Type B pancreatic cell (in vitro differentiated cells): ENCODE results near the gene CCDC183. TPM values are rescaled to one million over a fixed set of nuclear protein-coding genes. Genes with fewer than 3 reads are reported as not detected.
"Not testable (repeated sequence)": the region's sequence is repeated elsewhere in the genome, so short reads cannot be mapped to it uniquely, and the experiment has no call there.

Experiments used
- DNase-seq: peaks from one replicate; pipeline ENCODE4 v3.0.0; 2021; ENCODE audit warnings: mixed read lengths; ENCODE audit not compliant: unreplicated experiment; ENCODE audit errors: extremely low spot score
- H3K27ac Mint-ChIP-seq: 2 replicates; pipeline ENCODE4 v1.8.0; 2021; ENCODE audit warnings: mild to moderate bottlenecking, mixed read lengths
- H3K27me3 Mint-ChIP-seq: 2 replicates; pipeline ENCODE4 v1.8.0; 2021; ENCODE audit warnings: mixed read lengths
- H3K36me3 Mint-ChIP-seq: 2 replicates; pipeline ENCODE4 v1.8.0; 2021; ENCODE audit warnings: mixed read lengths
- H3K4me1 Mint-ChIP-seq: one replicate; pipeline ENCODE4 v1.8.0; 2021; ENCODE audit warnings: mixed read lengths; ENCODE audit not compliant: unreplicated experiment
- H3K4me3 Mint-ChIP-seq: 2 replicates; pipeline ENCODE4 v1.8.0; 2021; ENCODE audit warnings: mild to moderate bottlenecking, mixed read lengths
- H3K9me3 Mint-ChIP-seq: 2 replicates; pipeline ENCODE4 v1.8.0; 2021; ENCODE audit warnings: mixed read lengths
- total RNA-seq: library from RNA; stranded (reverse); gene quantifications from 2 replicates; pipeline ENCODE4 v1.2.1, GENCODE V29; 2021; ENCODE audit warnings: low replicate concordance
- TF ChIP-seq, protein P1 (sequence below): fragments of 200-600 bp; sonication (generic); conservative IDR thresholded peaks from 2 replicates; pipeline ENCODE4 v1.5.0; 2021; ENCODE audit warnings: antibody characterized with exemption, mild to moderate bottlenecking

The CCDC183 gene
- total RNA-seq, 1 donor from 2014 or later = 2.9 TPM

- H3K4me3 Mint-ChIP-seq, H3K36me3 Mint-ChIP-seq, H3K4me1 Mint-ChIP-seq, DNase-seq, H3K9me3 Mint-ChIP-seq: not testable (repeated sequence)
- TF ChIP-seq, protein P1, sequence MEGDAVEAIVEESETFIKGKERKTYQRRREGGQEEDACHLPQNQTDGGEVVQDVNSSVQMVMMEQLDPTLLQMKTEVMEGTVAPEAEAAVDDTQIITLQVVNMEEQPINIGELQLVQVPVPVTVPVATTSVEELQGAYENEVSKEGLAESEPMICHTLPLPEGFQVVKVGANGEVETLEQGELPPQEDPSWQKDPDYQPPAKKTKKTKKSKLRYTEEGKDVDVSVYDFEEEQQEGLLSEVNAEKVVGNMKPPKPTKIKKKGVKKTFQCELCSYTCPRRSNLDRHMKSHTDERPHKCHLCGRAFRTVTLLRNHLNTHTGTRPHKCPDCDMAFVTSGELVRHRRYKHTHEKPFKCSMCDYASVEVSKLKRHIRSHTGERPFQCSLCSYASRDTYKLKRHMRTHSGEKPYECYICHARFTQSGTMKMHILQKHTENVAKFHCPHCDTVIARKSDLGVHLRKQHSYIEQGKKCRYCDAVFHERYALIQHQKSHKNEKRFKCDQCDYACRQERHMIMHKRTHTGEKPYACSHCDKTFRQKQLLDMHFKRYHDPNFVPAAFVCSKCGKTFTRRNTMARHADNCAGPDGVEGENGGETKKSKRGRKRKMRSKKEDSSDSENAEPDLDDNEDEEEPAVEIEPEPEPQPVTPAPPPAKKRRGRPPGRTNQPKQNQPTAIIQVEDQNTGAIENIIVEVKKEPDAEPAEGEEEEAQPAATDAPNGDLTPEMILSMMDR = peak; percentile 72
- peaks cover 13% of the 10 kb centered on the region for H3K27me3 Mint-ChIP-seq
- H3K27ac Mint-ChIP-seq = peak overlapping the region; percentile 5
These were observed 29.6 kb upstream of the CCDC183 start for GRCh38 chr9:136766410-136767120.

DNA sequence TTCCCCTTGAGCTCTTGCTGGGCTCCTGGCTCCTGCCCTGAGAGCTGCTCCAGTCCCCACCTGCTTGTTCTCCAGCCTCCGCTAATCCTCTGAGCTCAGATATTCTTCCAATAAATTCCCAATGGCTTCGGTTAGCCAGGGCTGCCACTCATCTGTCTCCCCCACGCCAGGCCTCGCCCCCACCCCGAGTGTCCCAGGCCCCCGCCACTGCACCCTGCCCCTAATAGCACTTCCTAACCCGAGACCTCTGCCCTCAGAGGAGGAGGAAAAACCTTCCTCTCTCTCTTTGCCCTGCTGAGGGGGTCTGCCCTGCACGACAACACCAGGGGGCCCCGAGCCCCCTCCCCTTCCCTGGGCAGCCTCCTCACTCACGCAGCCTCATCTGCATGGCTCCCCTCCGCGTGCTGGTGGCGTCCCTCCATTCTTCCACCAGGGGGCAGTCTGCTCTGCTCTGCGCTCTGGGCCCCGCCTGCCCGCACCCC, 26.4 kb upstream of the CCDC183 start:
- no peak overlapping the region for H3K27ac Mint-ChIP-seq
- no peak for DNase-seq
- peaks cover 13% of the 10 kb centered on the region for H3K27me3 Mint-ChIP-seq
- no peak overlapping the region for H3K4me3 Mint-ChIP-seq
- TF ChIP-seq, protein P1 = peak; percentile 68
- H3K36me3 Mint-ChIP-seq = no peaks in the 10 kb centered on the region
- no peaks in the 10 kb centered on the region for H3K4me1 Mint-ChIP-seq
- H3K9me3 Mint-ChIP-seq = peaks cover 5% of the 10 kb centered on the region

DNA sequence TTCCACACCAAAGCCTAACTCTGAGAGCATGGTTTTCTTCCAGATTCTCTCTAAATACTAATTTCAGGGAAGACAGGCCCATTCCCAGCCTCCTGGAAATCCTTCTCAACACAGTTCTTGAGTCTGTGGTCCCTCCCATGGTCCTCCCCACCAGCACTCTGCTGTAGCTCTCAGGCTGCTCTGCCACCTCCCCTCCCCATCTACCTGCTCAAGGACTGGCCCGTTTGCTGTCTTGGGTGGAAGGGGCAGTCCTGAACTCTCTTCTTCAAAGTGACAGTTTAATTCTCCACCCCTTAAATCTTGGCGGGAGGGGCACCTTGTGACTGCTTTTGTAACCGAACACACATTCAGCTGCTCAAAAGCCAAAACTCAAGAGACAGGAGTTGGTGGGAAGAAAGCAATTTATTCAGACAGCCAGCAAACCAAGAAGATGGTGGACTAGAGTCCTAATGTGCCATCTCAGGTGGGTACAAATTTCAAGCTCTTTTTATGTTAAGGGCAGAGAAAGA, 24.2 kb upstream of the CCDC183 start:
- Mint-ChIP-seq H3K4me3 (no peak overlapping the region), H3K27me3 (peaks cover 11% of the 10 kb centered on the region), H3K4me1 (peaks cover 2% of the 10 kb centered on the region), H3K27ac (no peak overlapping the region), H3K36me3 (no peaks in the 10 kb centered on the region), H3K9me3 (peaks cover 5% of the 10 kb centered on the region)
- no peak for DNase-seq
- TF ChIP-seq, protein P1 = no peak

DNA sequence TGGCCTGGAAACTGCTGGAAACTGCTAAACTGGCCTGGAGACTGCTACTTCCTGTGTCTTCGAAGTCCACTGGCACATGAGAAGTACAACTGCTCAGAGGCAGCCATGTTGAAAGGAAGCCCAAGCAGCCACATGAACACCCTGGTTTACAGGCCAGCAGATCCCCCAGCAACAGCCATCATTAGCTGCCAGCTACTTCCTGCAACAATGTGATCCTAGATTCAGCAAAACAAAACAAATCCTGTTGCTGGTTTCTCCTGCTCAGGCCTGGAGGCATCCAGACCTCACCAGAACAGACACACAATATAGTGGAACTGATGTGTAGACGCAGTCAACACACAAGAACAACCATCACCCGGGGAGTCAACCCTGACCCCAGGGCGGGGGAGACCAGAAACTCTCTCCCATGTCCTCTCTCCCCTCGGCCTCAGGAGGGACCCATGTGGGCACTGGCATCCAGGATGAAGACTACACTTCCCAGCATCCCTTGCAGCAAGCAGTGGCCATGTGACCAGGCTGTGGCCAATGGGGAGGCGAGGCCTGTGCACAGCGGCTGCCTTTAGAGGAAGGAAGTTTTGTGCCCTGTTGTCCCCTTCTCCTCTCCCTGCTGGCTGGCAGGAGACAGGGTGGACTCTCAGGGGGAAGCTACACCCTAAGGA, 22.6 kb upstream of the CCDC183 start:
- TF ChIP-seq, protein P1 = no peak
- Mint-ChIP-seq H3K27ac (no peak overlapping the region), H3K36me3 (no peaks in the 10 kb centered on the region), H3K4me1 (peaks cover 6% of the 10 kb centered on the region), H3K4me3 (no peak overlapping the region), H3K27me3 (peaks cover 15% of the 10 kb centered on the region), H3K9me3 (peaks cover 5% of the 10 kb centered on the region)
- DNase-seq = no peak

DNA sequence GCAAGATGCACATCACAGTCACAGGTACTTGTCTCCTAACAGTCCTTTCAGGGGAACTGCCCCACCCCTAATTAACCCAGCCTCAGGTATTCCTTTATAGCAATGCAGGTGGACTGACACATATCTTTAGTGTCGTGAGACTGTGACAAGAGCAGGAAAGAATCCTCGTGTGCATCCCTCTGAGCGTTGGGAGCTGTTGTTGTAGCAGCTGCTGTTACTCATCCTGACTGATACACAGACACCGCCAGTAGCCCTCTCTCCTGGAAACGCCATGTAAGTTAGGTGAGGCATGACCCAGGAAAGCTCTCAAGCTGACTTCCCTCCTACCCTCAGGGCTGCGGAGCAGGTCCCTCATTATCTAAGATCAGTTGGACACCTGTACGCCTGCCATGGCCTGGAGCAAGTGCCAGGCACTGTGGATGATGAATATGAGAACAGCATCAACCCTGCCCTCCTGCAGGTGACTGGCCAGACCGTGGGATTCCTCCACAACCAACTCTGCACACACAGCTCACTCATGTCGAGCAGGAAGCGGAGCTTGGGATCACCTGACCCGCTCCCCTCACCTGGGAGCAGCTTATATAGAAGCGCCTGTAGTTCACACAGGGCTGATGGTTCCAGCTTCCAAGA, 21.6 kb upstream of the CCDC183 start:
- Mint-ChIP-seq H3K4me1 (peaks cover 6% of the 10 kb centered on the region), H3K36me3 (no peaks in the 10 kb centered on the region)
- TF ChIP-seq, protein P1 = no peak

More for the DNA sequence above, 21.6 kb upstream of the CCDC183 start:
- H3K4me3 Mint-ChIP-seq = no peak overlapping the region
- no peak for DNase-seq
- H3K9me3 Mint-ChIP-seq = peaks cover 5% of the 10 kb centered on the region
- H3K27ac Mint-ChIP-seq = no peak overlapping the region
- peaks cover 24% of the 10 kb centered on the region for H3K27me3 Mint-ChIP-seq
